ENCODE measurements around the gene RTF1. TPM values are rescaled to one million over a fixed set of nuclear protein-coding genes. Genes with fewer than 3 reads are reported as not detected.

Gene RTF1
- total RNA-seq, 1 experiment from 2014 or later: 33.5 TPM

DNA sequence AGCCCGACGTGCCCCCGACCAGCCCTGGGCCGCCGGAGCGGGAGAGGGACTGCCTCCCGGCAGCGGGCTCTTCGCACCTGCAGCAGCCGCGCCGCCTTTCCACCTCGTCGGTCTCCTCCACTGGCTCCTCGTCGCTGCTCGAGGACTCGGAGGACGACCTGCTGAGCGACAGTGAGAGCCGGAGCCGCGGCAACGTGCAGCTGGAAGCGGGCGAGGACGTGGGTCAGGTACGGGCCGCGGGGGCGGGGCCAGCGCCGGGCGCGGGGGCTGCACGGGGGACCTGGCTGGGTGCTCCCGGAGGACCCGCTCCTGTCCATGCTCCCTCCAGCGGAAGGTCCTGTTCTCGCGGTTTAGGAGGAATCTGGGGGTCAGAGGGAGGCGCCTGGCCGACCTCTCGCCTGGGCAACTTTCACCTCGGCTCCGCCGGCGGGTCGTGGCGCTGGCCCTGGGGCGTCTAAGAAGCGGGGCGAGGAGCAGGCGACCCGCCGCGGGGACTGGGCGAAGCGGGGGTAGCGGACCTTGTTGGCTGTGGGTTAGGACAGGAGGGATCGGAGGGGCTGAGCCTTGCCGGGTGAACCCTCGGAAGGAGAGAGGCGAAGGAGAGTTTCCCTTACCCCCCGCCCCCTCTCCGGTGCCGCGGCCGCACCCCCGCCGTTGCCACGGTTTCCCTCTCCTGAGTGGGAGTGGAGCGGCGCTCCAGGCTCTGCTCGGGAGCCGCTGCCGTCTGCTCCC is 77.5 kb downstream of the RTF1 start:
- Histone ChIP-seq H3K4me1 (ENCODE audit: low read length) (peaks cover 29% of the 10 kb centered on the region), H3K27me3 (ENCODE audit: low read length) (no peaks in the 10 kb centered on the region), H4K20me1 (ENCODE audit: insufficient read depth, low read depth, low read length) (peaks cover 7% of the 10 kb centered on the region; the same call in 1 of the 2 replicates), H3K4me2 (ENCODE audit: low read depth, low read length, poor library complexity, severe bottlenecking) (peak overlapping the region; percentile 58), H3K79me2 (ENCODE audit: low read length) (no peaks in the 10 kb centered on the region), H3K27ac (ENCODE audit: low read length) (no peak overlapping the region), H3K9ac (ENCODE audit: low read length) (peak overlapping the region; percentile 73; the same call in 1 of the 2 replicates), H3K4me3 (ENCODE audit: low read length) (peak overlapping the region; percentile 79), H3K9me2 (replicated peaks; ENCODE audit: insufficient read depth, low read length) (no peaks in the 10 kb centered on the region), H2AFZ (ENCODE audit: low read length) (no peak overlapping the region), H3K9me3 (ENCODE audit: low read length) (no peaks in the 10 kb centered on the region), H3K36me3 (ENCODE audit: insufficient read depth, low read length) (no peaks in the 10 kb centered on the region)
- no peak for DNase-seq

DNA sequence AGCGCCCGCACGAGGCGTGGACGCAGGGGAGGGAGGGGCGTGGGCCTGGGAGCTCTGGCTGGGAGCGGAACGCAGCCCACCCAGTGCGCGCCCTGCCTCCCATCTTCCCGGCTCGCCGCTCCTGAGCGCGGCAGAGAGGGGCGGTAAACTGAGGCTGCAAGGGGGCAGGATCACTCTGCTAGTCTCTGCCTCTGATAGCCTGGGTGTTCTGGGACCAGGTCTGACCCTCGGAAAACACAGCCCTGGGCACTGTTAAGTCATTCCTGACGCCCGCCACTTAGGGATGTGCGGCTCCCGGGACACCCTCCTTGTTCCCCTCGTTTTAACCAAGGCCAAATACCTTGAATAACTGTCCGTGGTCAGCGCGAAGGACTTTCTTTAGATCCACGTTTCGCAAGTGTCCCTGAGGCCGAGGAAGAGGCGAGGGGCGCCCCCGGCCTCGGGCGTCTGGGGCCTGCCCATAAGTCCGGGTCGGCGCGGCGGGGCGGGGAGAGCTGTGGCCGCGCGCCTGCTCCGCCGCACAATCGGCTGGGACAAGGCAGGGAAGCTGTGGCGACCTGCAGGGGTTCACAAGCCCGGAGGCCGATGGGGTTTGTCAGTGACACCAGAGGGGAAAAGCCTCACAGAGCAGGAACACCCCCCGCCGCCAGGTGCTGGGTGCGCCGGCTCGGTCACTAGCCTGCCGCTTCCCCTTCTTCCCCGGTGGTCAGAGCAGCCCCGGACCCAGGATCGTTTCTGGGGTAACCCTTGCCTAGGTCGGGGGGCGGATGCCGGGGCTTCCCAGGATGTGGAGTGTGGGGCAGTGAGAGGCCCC is 78.2 kb downstream of the RTF1 start:
- H3K4me2 ChIP-seq (ENCODE audit: low read depth, low read length, poor library complexity, severe bottlenecking): no peak overlapping the region
- H3K9me2 ChIP-seq (replicated peaks; ENCODE audit: insufficient read depth, low read length): no peaks in the 10 kb centered on the region
- no peak overlapping the region for H3K4me3 ChIP-seq (ENCODE audit: low read length)
- no peak for DNase-seq
- H2AFZ ChIP-seq (ENCODE audit: low read length): no peak overlapping the region
- peaks cover 7% of the 10 kb centered on the region; the same call in 1 of the 2 replicates for H4K20me1 ChIP-seq (ENCODE audit: insufficient read depth, low read depth, low read length)
- no peaks in the 10 kb centered on the region for H3K79me2 ChIP-seq (ENCODE audit: low read length)
- no peak overlapping the region for H3K27ac ChIP-seq (ENCODE audit: low read length)
- H3K36me3 ChIP-seq (ENCODE audit: insufficient read depth, low read length): no peaks in the 10 kb centered on the region
- no peaks in the 10 kb centered on the region for H3K9me3 ChIP-seq (ENCODE audit: low read length)
- peaks cover 32% of the 10 kb centered on the region for H3K4me1 ChIP-seq (ENCODE audit: low read length)
- H3K9ac ChIP-seq (ENCODE audit: low read length): no peak overlapping the region
- H3K27me3 ChIP-seq (ENCODE audit: low read length): no peaks in the 10 kb centered on the region

DNA sequence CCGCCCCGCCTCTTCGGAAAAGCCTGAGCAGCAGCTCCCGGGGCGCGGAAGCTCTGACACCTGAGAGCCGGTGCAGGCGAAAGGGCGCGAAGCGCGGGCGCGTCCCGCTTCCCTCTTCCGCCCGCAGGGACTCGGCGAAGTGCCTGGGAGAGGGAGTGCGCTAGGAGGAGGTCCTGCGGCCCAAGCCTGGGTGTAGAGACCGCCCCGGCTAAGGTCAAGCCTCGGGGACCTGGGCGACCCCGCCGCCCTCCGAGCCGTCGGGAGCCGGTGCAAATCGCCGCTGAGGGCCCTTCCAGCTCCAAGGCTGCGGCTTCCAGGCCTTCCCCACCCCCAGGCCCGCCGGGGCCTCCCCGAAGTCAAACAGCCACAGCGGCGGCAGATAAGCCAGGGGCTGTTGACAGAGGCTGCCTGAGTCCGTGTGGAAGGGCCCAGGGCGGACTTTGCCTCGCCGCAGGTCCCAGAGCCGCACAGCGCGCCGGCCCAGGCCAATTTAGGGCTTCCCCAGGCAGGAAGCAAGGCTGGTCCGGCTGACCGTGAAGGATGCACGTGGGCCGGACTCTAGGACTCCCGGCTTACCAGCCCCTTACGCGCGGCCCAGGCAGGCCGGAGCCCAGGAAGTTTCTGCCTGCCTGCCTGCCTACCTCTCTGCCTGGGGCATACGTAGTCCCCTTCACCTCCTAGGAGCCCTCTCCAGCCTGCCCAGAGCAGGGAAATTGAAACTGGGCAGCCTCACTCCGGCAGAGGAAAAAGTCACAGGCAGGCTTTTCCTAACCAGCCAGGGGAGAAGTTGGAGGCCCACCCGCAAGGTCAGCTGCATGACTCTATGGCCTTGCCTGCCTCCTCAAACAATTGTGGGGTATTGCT is 79.1 kb downstream of the RTF1 start:
- no peaks in the 10 kb centered on the region for H3K79me2 ChIP-seq (ENCODE audit: low read length)
- no peak overlapping the region for H3K4me3 ChIP-seq (ENCODE audit: low read length)
- H3K27ac ChIP-seq (ENCODE audit: low read length): no peak overlapping the region
- no peak overlapping the region for H3K9ac ChIP-seq (ENCODE audit: low read length)
- no peaks in the 10 kb centered on the region for H3K36me3 ChIP-seq (ENCODE audit: insufficient read depth, low read length)
- peaks cover 7% of the 10 kb centered on the region; the same call in 1 of the 2 replicates for H4K20me1 ChIP-seq (ENCODE audit: insufficient read depth, low read depth, low read length)
- H3K9me2 ChIP-seq (replicated peaks; ENCODE audit: insufficient read depth, low read length): no peaks in the 10 kb centered on the region
- DNase-seq: no peak
- H3K4me2 ChIP-seq (ENCODE audit: low read depth, low read length, poor library complexity, severe bottlenecking): no peak overlapping the region
- H3K4me1 ChIP-seq (ENCODE audit: low read length): peaks cover 32% of the 10 kb centered on the region
- no peaks in the 10 kb centered on the region for H3K27me3 ChIP-seq (ENCODE audit: low read length)
- H2AFZ ChIP-seq (ENCODE audit: low read length): no peak overlapping the region
- H3K9me3 ChIP-seq (ENCODE audit: low read length): no peaks in the 10 kb centered on the region

DNA sequence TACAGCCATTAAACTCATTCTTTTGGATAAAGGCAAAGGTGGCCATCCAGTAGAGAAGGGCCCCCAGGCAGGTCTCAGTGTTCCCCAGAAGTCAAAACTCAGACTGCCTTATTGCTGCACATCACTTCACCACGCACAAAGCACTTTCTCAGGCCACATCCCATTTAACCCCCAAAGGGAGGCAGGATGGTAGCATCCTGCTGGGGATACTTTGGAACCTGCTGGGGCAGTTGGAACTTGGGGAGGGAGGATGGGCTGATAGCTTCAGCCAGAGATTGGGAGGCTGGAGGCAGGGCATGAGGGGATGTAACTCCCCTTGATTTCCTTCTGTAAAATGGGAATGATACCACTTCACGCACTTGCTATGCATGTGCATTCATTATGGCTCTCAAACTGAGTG is 81.8 kb downstream of the RTF1 start:
- H3K9me2 ChIP-seq (replicated peaks; ENCODE audit: insufficient read depth, low read length): no peaks in the 10 kb centered on the region
- no peak overlapping the region for H2AFZ ChIP-seq (ENCODE audit: low read length)
- no peak overlapping the region for H3K4me2 ChIP-seq (ENCODE audit: low read depth, low read length, poor library complexity, severe bottlenecking)
- H3K9ac ChIP-seq (ENCODE audit: low read length): no peak overlapping the region
- H3K27me3 ChIP-seq (ENCODE audit: low read length): no peaks in the 10 kb centered on the region
- H3K36me3 ChIP-seq (ENCODE audit: insufficient read depth, low read length): no peaks in the 10 kb centered on the region
- H3K4me1 ChIP-seq (ENCODE audit: low read length): peaks cover 29% of the 10 kb centered on the region
- H3K79me2 ChIP-seq (ENCODE audit: low read length): no peaks in the 10 kb centered on the region
- H3K9me3 ChIP-seq (ENCODE audit: low read length): no peaks in the 10 kb centered on the region
- no peak for DNase-seq
- H3K4me3 ChIP-seq (ENCODE audit: low read length): no peak overlapping the region
- 0 out of 2 replicates have a peak, but pooled peaks cover 3% of the 10 kb centered on the region for H4K20me1 ChIP-seq (ENCODE audit: insufficient read depth, low read depth, low read length)
- H3K27ac ChIP-seq (ENCODE audit: low read length): no peak overlapping the region

DNA sequence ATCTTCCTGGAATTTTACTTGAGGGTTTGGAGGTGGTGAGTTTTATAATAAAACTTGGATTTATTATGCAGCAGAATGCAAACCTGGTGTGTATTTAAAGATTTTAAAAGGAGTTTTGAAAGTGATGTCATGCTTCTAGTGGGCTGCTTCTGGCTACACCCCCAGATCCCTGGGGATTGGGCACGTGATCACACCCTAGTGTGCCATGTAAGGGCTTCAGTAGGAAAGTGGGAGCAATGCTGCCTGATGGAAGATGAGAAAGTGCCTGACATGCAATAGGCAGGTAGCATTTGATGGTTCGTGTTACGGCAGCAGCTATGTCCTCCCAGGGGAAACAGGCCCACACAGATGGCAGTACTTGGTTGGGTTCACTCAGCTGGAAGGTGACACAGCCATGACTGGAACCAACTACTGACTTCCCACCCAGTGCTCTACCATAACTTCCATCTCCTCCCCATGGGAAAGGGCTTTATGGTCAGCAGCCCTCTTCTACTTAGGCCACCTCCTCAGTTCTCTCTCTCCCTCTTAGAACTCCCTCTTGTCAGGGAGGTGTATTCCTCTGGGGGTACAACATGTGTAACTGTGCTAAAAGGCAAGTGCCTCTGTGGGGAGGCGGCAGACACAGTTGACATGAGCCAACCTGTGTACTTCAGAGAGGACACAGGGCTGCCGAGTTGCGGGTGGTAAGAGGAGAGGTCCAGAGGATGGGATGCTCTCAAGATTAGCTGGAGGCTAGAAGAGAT is 82.4 kb downstream of the RTF1 start:
- Histone ChIP-seq H3K4me1 (ENCODE audit: low read length) (peaks cover 25% of the 10 kb centered on the region), H3K9me3 (ENCODE audit: low read length) (no peaks in the 10 kb centered on the region), H3K36me3 (ENCODE audit: insufficient read depth, low read length) (no peaks in the 10 kb centered on the region), H3K4me3 (ENCODE audit: low read length) (no peak overlapping the region), H3K27ac (ENCODE audit: low read length) (no peak overlapping the region), H3K4me2 (ENCODE audit: low read depth, low read length, poor library complexity, severe bottlenecking) (no peak overlapping the region), H4K20me1 (ENCODE audit: insufficient read depth, low read depth, low read length) (0 out of 2 replicates have a peak, but pooled peaks cover 3% of the 10 kb centered on the region), H2AFZ (ENCODE audit: low read length) (no peak overlapping the region), H3K27me3 (ENCODE audit: low read length) (no peaks in the 10 kb centered on the region), H3K79me2 (ENCODE audit: low read length) (no peaks in the 10 kb centered on the region), H3K9me2 (replicated peaks; ENCODE audit: insufficient read depth, low read length) (no peaks in the 10 kb centered on the region), H3K9ac (ENCODE audit: low read length) (no peak overlapping the region)
- peak; percentile 64 for DNase-seq

DNA sequence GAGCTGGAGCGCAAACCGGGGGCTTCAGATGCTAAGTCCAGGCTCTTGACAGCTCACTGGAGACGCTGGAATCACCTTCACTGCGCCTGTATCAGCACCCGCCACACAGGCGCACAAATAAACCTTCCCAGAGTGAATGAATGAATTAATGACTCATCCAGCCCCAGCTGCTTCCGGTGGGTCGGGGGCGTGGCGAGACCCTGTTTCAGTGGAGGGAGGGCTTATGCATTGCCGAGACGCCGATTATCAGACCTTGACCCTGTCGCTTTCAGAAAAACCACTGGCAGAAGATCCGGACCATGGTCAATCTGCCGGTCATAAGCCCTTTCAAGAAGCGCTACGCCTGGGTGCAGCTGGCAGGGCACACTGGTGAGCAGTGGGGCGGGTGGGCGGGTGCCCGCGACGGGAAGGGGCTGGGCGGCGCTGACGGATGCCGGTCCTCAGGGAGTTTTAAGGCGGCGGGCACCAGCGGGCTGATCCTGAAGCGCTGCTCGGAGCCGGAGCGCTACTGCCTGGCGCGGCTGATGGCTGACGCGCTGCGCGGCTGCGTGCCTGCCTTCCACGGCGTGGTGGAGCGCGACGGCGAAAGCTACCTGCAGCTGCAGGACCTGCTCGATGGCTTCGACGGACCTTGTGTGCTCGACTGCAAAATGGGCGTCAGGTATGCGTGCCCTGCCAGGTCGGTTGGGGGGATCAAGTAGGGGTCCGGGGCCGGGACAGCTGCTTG is 84.5 kb downstream of the RTF1 start:
- no peaks in the 10 kb centered on the region for H3K27me3 ChIP-seq (ENCODE audit: low read length)
- no peak overlapping the region; the same call in 1 of the 2 replicates for H3K9ac ChIP-seq (ENCODE audit: low read length)
- DNase-seq: peak; percentile 62
- H3K4me3 ChIP-seq (ENCODE audit: low read length): peak overlapping the region; percentile 47; the same call in 1 of the 2 replicates
- H4K20me1 ChIP-seq (ENCODE audit: insufficient read depth, low read depth, low read length): no peaks in the 10 kb centered on the region
- H3K79me2 ChIP-seq (ENCODE audit: low read length): no peaks in the 10 kb centered on the region
- peaks cover 22% of the 10 kb centered on the region for H3K4me1 ChIP-seq (ENCODE audit: low read length)
- H2AFZ ChIP-seq (ENCODE audit: low read length): no peak overlapping the region
- H3K4me2 ChIP-seq (ENCODE audit: low read depth, low read length, poor library complexity, severe bottlenecking): peak overlapping the region; percentile 58
- H3K9me2 ChIP-seq (replicated peaks; ENCODE audit: insufficient read depth, low read length): no peaks in the 10 kb centered on the region
- no peaks in the 10 kb centered on the region for H3K9me3 ChIP-seq (ENCODE audit: low read length)
- H3K36me3 ChIP-seq (ENCODE audit: insufficient read depth, low read length): no peaks in the 10 kb centered on the region
- no peak overlapping the region for H3K27ac ChIP-seq (ENCODE audit: low read length)
